Ovary (tissue), 9 donors: ENCODE measurements around the gene ANTXR2. TPM values are rescaled to one million over a fixed set of nuclear protein-coding genes. Genes with fewer than 3 reads are reported as not detected.

Source experiments
- DNase-seq, 5 donors: peaks; one replicate each; pipeline ENCODE4 v3.0.0-alpha.2; 2019 to 2020
- H3K27ac ChIP-seq, 2 donors: fragments of 200-600 bp; one replicate each; pipeline versions ENCODE4 v1.5.1 to v1.8.0; 2019 to 2022
- H3K27me3 ChIP-seq: fragments of 200-600 bp; one replicate; pipeline ENCODE4 v1.8.0; 2022
- H3K36me3 ChIP-seq: fragments of 200-600 bp; sonication (generic); one replicate; pipeline ENCODE4 v1.5.1; 2019
- H3K4me1 ChIP-seq: one replicate; pipeline ENCODE4 v1.8.1; 2013; ENCODE audit warnings: mild to moderate bottlenecking, moderate library complexity; ENCODE audit not compliant: insufficient read depth
- H3K4me3 ChIP-seq: fragments of 200-600 bp; sonication (generic); one replicate; pipeline ENCODE4 v1.5.1; 2017
- H3K9me3 ChIP-seq, 2 donors: fragments of 200-600 bp in 1 of 2; sonication (generic) in 1 of 2; one replicate each; pipeline versions ENCODE4 v1.5.1 to v1.8.1; 2013 to 2019; ENCODE audit warnings: mild to moderate bottlenecking in 1 of 2, moderate library complexity in 1 of 2
- CTCF ChIP-seq, 3 donors: fragments of 450-650 bp in 2 of 3; fragments of 200-600 bp in 1 of 3; IDR thresholded peaks; one replicate each; pipeline versions ENCODE4 v1.5.1 to v1.8.0; 2016 to 2022; ENCODE audit warnings: antibody characterized with exemption in 3 of 3, mild to moderate bottlenecking in 1 of 3
- EP300 ChIP-seq: sonication (generic); formaldehyde crosslinking; IDR thresholded peaks from one replicate; pipeline ENCODE4 v1.6.1; 2017; ENCODE audit warnings: antibody characterized with exemption
- POLR2A ChIP-seq: fragments of 450-650 bp; IDR thresholded peaks from one replicate; pipeline ENCODE4 v1.6.1; 2017; ENCODE audit warnings: antibody characterized with exemption, mild to moderate bottlenecking, moderate library complexity
- WGBS, 3 donors: extraction: QIAGEN DNeasy Blood & Tissue Kit in 1 of 3; methylation state at CpG; one replicate each; pipeline versions ENCODE4 v1.1.5 to v1.1.7; 2013 to 2017; 5-methylcytosine and 5-hydroxymethylcytosine counted together
- intact Hi-C, 4 donors: fragments of 100-400 bp; cut with DNase I; formaldehyde crosslinking; loops; one replicate each; pipeline versions ENCODE4 v1.11.0 to v1.15.1; 2022 to 2023
- polyA plus RNA-seq, 2 donors: library from polyadenylated mRNA; stranded (reverse); fragments of 200-250 nt in 1 of 2; fragments of 350-450 nt in 1 of 2; fragmentation: Illumina TruSeq in 1 of 2; extraction: RNeasy Lipid Tissue Mini Kit (QIAGEN cat#74804) in 1 of 2; gene quantifications; one replicate each; pipeline ENCODE4 v1.2.3, GENCODE V29; 2013 to 2014
- total RNA-seq, 7 donors: library from RNA; depleted of rRNA in 2 of 7; stranded (reverse); fragments of >200 nt in 2 of 7; fragmentation: NEBNext Ultra II Directional in 3 of 7; extraction: Animal tissue kit (Norgen Biotek cat#: 25700) in 3 of 7; gene quantifications; one replicate each; pipeline versions ENCODE4 v1.1.0 to v1.2.4, GENCODE V29; 2016 to 2023
- donor health status: DM: no; HTN: no; CAD: no; lungs with moderate emphysema.
- donor health status: DM: no; HTN: no; CAD: no.
- donor health status: Bipolar disorder and iron deficiency.
- donor health status: DM: yes; HTN: yes; CAD: no.
- donor health status: DM: no; HTN: no; CAD: no.
- donor health status: DM: yes; HTN: yes; CAD: no.

ANTXR2 gene
- total and polyA plus RNA-seq, 9 donors = 64.4 to 231 (median 88.7) TPM

- Histone ChIP-seq H3K36me3 (no peaks in the 10 kb centered on the region), H3K27ac (no peak overlapping the region), H3K4me3 (no peak overlapping the region), H3K4me1 (no peaks in the 10 kb centered on the region), H3K9me3 (no peaks in the 10 kb centered on the region), H3K27me3 (no peaks in the 10 kb centered on the region)
- TF ChIP-seq CTCF (IDR thresholded peaks at IDR 0.05) (no peak), POLR2A (no peak)
- intact Hi-C loops = no loop called here
- no peak for DNase-seq
- WGBS, 3 donors = 80 to 95% (median 92%) methylated on average over 1 of the region's 1 CpG
Measured at GRCh38 chr4:79904331-79904730, 168.7 kb downstream of the ANTXR2 start.

GRCh38 chr4:79900182-79900581 lies 172.8 kb downstream of the ANTXR2 start:
- Histone ChIP-seq H3K4me3 (no peak overlapping the region), H3K27ac (no peak overlapping the region), H3K27me3 (no peaks in the 10 kb centered on the region), H3K9me3 (no peaks in the 10 kb centered on the region), H3K36me3 (no peaks in the 10 kb centered on the region), H3K4me1 (no peaks in the 10 kb centered on the region)
- no peak for TF ChIP-seq EP300
- no peak for DNase-seq
- 42 to 84% (median 66%) methylated on average over 2 of the region's 2 CpGs for WGBS, 3 donors
- intact Hi-C loops = no loop called here

DNA sequence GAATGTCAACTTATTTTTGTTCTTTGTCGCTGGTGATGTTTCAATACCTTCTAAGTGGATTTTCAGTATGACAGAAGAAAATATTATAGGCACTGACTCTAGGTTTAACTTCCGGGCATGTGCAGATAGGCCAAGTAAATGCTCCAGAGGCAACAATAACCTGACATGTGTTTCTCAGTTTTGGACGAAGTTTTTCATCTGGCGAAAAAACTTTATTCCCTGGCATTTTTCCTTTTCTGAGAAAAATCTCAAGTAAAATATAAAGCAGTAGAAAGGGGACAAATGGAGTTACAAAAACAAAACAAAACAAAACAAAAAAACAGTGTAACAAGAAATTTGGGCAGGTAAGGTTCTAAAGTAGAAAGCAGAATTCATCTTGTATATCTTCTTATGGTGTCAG lies 173.5 kb downstream of the ANTXR2 start:
- Histone ChIP-seq H3K4me1 (no peaks in the 10 kb centered on the region), H3K27ac (no peak overlapping the region), H3K36me3 (no peaks in the 10 kb centered on the region), H3K4me3 (no peak overlapping the region), H3K9me3 (no peaks in the 10 kb centered on the region), H3K27me3 (no peaks in the 10 kb centered on the region)
- no peak for TF ChIP-seq EP300
- no peak for TF ChIP-seq POLR2A
- TF ChIP-seq CTCF (IDR thresholded peaks at IDR 0.05) = no peak
- no peak for DNase-seq
- 80 to 86% (median 86%) methylated on average over 4 of the region's 4 CpGs for WGBS, 3 donors
- intact Hi-C loops = no loop called here

DNA sequence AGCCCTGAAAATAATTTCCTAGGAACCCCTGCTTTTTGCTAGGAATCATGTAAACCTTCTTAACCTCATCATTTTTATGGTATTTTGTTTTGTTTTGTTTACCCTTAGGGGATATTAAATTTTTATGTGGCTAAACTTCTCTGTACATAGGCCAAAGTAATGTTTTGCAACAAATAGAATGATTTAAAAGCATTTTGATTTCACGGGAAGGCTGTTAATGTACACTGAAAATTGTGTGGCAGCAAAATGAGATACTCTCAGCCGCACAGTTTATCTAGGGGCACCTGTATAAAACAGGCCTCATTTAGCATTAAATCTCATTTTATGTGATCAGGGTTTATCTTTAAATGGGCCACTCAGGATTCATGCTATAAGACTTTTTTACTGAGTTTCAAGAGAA lies 175.0 kb downstream of the ANTXR2 start:
- intact Hi-C loops = no loop called here
- WGBS, 3 donors = 38 to 52% (median 44%) methylated on average over 2 of the region's 2 CpGs
- no peak for TF ChIP-seq CTCF (IDR thresholded peaks at IDR 0.05)
- TF ChIP-seq POLR2A = no peak
- no peak for TF ChIP-seq EP300
- Histone ChIP-seq H3K9me3 (no peaks in the 10 kb centered on the region), H3K36me3 (no peaks in the 10 kb centered on the region), H3K4me1 (no peaks in the 10 kb centered on the region), H3K27ac (no peak overlapping the region), H3K4me3 (no peak overlapping the region), H3K27me3 (no peaks in the 10 kb centered on the region)
- no peak for DNase-seq

DNA sequence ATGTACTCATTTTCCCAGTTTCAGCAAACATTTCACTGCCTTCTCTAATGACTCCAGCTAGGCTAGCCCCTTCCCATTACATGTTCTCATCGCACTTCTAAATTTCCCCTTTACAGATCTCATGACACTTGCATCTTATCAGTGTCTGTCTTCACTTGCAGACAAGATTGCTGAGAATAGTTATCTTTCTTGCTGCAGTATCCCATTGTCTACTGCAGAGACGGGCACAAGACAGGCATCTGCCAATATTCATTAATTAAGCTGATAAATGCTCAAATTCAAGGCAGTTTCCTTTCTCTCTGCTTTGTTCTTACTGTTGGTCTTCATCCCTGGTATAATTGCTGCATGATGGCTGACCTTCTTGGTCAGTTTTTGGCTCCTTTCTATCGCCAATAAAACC lies 175.9 kb downstream of the ANTXR2 start:
- Histone ChIP-seq H3K27ac (no peak overlapping the region), H3K4me1 (no peaks in the 10 kb centered on the region), H3K36me3 (no peaks in the 10 kb centered on the region), H3K4me3 (no peak overlapping the region), H3K27me3 (no peaks in the 10 kb centered on the region), H3K9me3 (no peaks in the 10 kb centered on the region)
- DNase-seq = no peak
- intact Hi-C loops = no loop called here
- WGBS, 3 donors = 43 to 55% (median 44%) methylated on average over 3 of the region's 3 CpGs
- TF ChIP-seq POLR2A (no peak), CTCF (IDR thresholded peaks at IDR 0.05) (no peak), EP300 (no peak)
